GM12891 (cell line): ENCODE measurements around the gene TOR3A.

Source experiments
- DNase-seq: peaks from one replicate; pipeline ENCODE4 v3.0.0; 2011; ENCODE audit warnings: low spot score; ENCODE audit not compliant: insufficient read length
- FAIRE-seq: peaks from 2 replicates; lab custom pipeline; 2011; peaks lifted over from hg19 to GRCh38; lab: Jason Lieb, UNC
- PAX5 ChIP-seq: IDR thresholded peaks from 2 replicates; pipeline ENCODE4 v1.6.1; 2011; ENCODE audit warnings: low read length, moderate library complexity, mild to moderate bottlenecking; ENCODE audit not compliant: insufficient read depth, severe bottlenecking
- POLR2A ChIP-seq: IDR thresholded peaks from 2 replicates; pipeline ENCODE4 v1.6.1; 2011; ENCODE audit warnings: low read depth, low read length, control low read depth
- POLR2AphosphoS5 ChIP-seq: IDR thresholded peaks from 2 replicates; pipeline ENCODE4 v1.6.1; 2011; ENCODE audit warnings: low read depth, low read length, control low read depth
- POU2F2 ChIP-seq: IDR thresholded peaks from 2 replicates; pipeline ENCODE4 v1.6.1; 2011; ENCODE audit warnings: low read depth, mild to moderate bottlenecking, control low read depth, low read length, moderate library complexity
- SPI1 ChIP-seq: IDR thresholded peaks from 2 replicates; pipeline ENCODE4 v1.6.1; 2011; ENCODE audit warnings: low read depth, low read length, control low read depth
- TAF1 ChIP-seq: IDR thresholded peaks from 2 replicates; pipeline ENCODE4 v1.6.1; 2011; ENCODE audit warnings: low read depth, low read length, control low read depth

TOR3A gene

DNA sequence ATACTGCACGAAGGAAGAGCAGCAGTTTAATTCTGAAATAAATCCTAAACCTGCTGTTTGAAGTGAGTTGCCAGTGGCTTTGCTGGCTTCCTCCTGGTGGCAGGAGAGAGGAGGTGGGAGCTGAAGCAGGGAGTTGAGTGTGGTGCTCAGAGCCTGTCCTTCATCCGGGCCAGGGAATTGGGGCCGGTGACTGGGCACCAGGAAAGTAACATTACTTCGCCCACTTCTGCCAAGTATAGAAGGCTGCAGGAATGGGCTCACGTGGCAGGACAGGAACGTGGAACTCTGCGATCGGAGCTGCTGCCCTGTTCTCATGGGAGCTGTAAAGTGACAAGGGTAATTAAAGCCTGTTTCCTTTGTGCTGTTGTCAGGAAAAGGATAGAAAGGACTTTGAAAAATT lies 8.7 kb downstream of the TOR3A start:
- FAIRE-seq = no peak
- DNase-seq = no peak
- no peak for TF ChIP-seq POLR2A
- TF ChIP-seq PAX5 = no peak
- no peak for TF ChIP-seq POU2F2
- no peak for TF ChIP-seq SPI1

DNA sequence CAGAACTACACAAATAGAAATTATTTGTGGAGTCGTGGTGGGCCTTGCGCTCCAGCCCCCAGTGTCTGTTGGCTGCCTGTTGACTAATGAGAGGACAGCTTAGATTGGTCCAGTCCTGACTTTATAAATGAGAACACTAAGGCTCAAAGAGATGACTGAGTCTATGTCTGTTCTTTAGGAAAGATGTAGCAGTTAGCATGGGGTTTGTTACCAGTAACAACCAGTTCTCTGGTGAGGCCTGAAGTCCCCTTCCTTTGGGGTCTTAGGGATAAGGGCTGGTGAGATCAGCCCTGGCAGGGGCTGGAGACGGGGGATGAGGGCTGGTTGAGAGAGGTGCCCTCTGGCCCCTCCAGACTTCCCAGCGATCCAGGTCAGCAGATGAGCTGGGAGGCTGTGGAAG lies 9.1 kb downstream of the TOR3A start:
- TF ChIP-seq POLR2AphosphoS5 (no peak), POLR2A (no peak), TAF1 (no peak), SPI1 (no peak), PAX5 (no peak), POU2F2 (no peak)
- FAIRE-seq (no peak), DNase-seq (no peak)

DNA sequence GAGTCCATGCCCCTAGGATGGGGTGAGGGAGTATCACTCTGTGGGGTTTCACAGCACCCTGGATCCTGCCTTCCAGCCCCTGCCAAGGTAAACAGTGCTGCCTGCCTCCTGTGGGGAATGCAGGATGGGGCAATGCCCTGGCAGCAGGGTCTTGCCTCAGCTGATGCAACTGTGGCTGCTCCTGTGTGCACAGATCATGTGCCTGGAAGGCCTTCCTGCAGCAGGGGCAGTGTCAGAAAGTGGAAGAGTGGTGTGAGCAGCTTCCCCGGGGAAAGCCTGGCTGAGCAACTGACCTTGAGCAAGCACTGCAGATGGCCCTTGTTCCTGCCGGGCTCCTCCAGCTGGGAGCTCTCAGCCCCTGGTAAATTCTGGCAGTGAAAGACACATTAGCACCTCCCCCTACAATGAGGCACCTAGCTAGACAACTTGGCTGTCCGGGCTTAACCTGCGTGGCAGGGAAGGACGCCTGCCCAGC lies 9.9 kb downstream of the TOR3A start:
- FAIRE-seq = no peak

DNA sequence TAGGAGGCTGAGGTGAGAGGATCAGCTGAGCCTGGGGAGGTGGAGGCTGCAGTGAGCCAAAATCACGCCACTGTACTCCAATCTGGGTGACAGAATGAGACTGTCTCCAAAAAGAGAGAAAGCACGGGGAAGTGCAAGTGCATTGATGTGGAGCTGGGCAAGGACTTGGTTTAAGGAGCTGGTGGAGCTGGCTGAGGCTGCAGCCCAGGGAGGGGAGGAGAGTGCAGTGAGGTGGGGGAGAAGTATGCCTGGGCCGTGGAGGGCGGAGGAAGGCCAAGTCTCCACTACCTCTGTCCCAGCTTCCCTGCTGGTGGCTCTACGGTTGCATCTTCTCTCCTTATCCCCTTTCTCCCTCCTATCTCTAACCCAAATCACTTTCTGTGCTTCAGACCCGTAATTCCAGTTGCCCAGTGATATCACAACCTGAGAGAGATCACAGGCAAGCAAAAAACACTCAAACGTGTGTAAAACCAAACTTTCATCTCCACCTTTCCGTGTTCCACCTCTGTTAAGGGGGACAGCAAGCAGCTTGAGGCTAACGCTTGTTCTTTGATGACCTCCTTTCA lies 11.1 kb downstream of the TOR3A start:
- FAIRE-seq (no peak), DNase-seq (no peak)
- TF ChIP-seq POLR2AphosphoS5 (no peak), POLR2A (no peak), SPI1 (no peak), PAX5 (no peak), POU2F2 (no peak), TAF1 (no peak)

More for the DNA sequence above, 9.9 kb downstream of the TOR3A start:
- DNase-seq = no peak
- TF ChIP-seq POLR2AphosphoS5 = no peak
- TF ChIP-seq PAX5 = no peak
- no peak for TF ChIP-seq TAF1
- TF ChIP-seq POLR2A = no peak
- TF ChIP-seq SPI1 = no peak
- no peak for TF ChIP-seq POU2F2

DNA sequence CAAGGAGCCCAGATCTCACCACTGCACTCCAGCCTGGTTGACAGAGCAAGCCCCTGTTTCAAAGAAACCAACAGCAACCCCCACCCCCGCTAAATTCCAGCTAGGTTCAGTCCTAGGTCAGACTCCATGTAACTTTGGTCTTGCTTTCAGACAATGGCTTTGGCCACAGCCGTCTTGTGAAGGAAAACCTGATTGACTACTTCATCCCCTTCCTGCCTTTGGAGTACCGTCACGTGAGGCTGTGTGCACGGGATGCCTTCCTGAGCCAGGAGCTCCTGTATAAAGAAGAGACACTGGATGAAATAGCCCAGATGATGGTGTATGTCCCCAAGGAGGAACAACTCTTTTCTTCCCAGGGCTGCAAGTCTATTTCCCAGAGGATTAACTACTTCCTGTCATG lies 12.9 kb downstream of the TOR3A start:
- DNase-seq = no peak
- no peak for TF ChIP-seq POLR2A
- no peak for TF ChIP-seq POLR2AphosphoS5
- no peak for TF ChIP-seq SPI1
- no peak for TF ChIP-seq POU2F2
- TF ChIP-seq TAF1 = no peak
- no peak for FAIRE-seq

DNA sequence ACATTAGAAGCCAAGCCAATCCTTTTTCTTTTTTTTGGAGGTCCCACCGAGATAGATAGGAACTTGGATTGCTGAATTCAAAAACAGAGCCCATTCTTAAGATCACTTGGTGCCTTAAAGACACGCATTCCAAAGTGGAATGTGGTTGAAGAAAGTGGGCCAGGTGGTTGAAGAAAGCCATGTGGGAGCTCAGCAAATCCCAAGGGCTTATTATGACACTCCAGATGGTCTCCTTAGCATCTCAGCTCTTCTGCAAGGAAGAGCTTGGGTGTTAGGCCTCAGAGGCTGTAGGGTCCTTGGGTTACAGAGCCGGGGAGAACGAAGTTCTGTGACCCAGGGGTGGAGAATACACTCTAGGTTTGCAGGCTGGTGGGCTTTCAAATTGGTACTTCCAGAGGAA lies 13.5 kb downstream of the TOR3A start:
- TF ChIP-seq SPI1 (no peak), POLR2A (no peak), TAF1 (no peak), PAX5 (no peak), POU2F2 (no peak), POLR2AphosphoS5 (no peak)
- FAIRE-seq (no peak), DNase-seq (no peak)

DNA sequence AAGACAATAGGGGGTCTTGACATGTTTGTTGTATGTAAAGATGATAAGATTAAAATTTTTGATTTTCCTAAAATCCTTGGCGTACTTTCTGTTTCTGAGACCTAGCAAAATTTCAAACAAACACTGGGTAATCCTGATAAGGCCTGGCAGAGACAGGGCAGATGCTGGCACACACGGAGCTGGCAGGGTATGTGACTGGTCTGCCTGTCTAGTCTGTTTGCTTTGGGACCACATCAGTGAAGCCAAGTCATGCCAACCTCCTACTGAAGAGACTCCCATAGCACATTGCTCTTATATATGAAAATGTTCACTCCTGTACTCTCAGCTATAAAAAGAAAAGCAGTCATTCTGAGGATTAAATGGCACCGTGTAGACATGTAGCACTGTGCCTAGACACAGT lies 14.1 kb downstream of the TOR3A start:
- no peak for TF ChIP-seq POLR2A
- TF ChIP-seq POU2F2 = no peak
- TF ChIP-seq POLR2AphosphoS5 = no peak
- no peak for TF ChIP-seq TAF1
- TF ChIP-seq SPI1 = no peak
- no peak for TF ChIP-seq PAX5
- no peak for FAIRE-seq
- DNase-seq = no peak

DNA sequence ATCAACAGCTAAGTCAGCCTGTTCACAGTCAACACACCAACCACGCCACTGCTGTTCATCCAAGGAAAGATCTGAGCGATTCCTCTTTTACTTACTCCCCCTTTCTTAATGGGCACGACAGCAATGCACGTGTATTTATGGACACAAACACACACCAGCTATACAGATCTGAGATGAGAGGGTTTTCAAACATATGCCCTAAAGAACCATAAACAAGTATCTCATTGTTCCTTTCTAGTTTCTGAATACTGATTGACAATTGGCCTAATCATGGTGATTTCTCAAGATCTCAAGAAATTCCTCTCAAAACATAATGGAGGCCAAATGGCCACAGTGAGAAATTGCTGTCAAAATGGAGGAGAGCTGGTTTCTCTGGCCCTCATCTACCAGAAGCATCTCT lies 18.0 kb downstream of the TOR3A start:
- no peak for TF ChIP-seq SPI1
- no peak for TF ChIP-seq POLR2A
- no peak for TF ChIP-seq PAX5
- no peak for TF ChIP-seq POLR2AphosphoS5
- TF ChIP-seq TAF1 = no peak
- TF ChIP-seq POU2F2 = no peak
- DNase-seq (no peak), FAIRE-seq (no peak)

DNA sequence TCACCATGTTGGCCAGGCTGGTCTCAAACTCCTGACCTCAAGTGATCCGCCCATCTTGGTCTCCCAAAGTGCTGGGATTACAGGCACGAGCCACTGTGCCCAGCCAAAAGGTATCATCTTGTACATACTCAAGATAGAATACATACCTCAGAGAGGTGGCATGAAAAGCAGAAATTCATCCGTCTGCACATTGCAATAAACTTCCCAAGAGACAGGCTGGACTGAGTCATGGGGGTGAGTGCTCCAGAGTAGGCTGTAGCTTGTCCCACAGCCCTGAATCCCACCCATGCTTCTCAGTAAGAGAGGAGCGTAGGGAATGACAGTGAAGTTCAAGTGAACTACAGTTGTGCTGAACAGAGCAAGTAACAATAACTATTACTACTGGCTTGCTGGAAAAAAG lies 19.7 kb downstream of the TOR3A start:
- FAIRE-seq (no peak), DNase-seq (no peak)
- no peak for TF ChIP-seq POLR2AphosphoS5
- no peak for TF ChIP-seq POU2F2
- TF ChIP-seq TAF1 = no peak
- TF ChIP-seq SPI1 = no peak
- TF ChIP-seq POLR2A = no peak
- TF ChIP-seq PAX5 = no peak

DNA sequence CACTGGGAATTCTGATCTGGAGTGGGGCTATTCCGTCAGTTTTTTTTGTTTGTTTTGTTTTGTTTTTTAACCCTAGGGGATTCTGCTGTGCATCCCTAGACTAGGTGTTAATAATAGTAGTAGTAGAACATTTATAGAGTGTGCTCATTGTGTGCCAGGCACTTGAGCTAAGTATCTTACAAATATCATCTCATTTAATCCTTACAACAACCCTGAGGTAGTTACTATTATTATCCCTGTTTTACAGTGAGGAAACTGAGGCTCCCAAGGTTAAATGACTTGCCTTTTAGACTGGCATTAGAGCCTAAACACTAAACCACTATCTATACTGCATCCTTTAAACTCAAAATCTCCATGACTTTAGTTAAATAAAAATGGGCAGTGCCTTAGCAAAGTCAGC lies 22.1 kb downstream of the TOR3A start:
- TF ChIP-seq POLR2AphosphoS5 (no peak), POU2F2 (no peak), SPI1 (no peak), TAF1 (no peak), POLR2A (no peak), PAX5 (no peak)
- DNase-seq = no peak
- FAIRE-seq = no peak
